Transverse colon (tissue), 4 donors: ENCODE data around the gene ANK3. TPM values are rescaled to one million over a fixed set of nuclear protein-coding genes. Genes with fewer than 3 reads are reported as not detected.

Experiments used
- DNase-seq: peaks from one replicate; pipeline ENCODE4 v3.0.0-alpha.2; 2019
- H3K27ac ChIP-seq, 4 donors: fragments of 200-600 bp; sonication (generic); 2 replicates each; pipeline ENCODE4 v1.5.1; 2016 to 2018; ENCODE audit warnings: inconsistent platforms in 4 of 4
- H3K27me3 ChIP-seq: fragments of 200-600 bp; sonication (generic); 2 replicates; pipeline ENCODE4 v1.5.1; 2017; ENCODE audit warnings: inconsistent platforms
- H3K36me3 ChIP-seq, 4 donors: fragments of 200-600 bp; sonication (generic); 2 replicates each; pipeline ENCODE4 v1.5.1; 2017 to 2019; ENCODE audit warnings: inconsistent platforms in 4 of 4
- H3K4me1 ChIP-seq, 4 donors: fragments of 200-600 bp; sonication (generic); 2 replicates each; pipeline ENCODE4 v1.5.1; 2017 to 2020; ENCODE audit warnings: inconsistent platforms in 4 of 4
- H3K4me3 ChIP-seq, 4 donors: fragments of 200-600 bp; sonication (generic); 1 replicate in 1 of 4; 2 replicates in 3 of 4; pipeline versions ENCODE4 v1.5.1 to v1.6.1; 2017 to 2019; ENCODE audit warnings: inconsistent platforms in 4 of 4
- H3K9me3 ChIP-seq, 2 donors: fragments of 200-600 bp; sonication (generic); 2 replicates each; pipeline ENCODE4 v1.5.1; 2017 to 2019; ENCODE audit warnings: inconsistent platforms in 2 of 2
- EP300 ChIP-seq: sonication (generic); formaldehyde crosslinking; IDR thresholded peaks from one replicate; pipeline ENCODE4 v1.6.1; 2017; ENCODE audit warnings: antibody characterized with exemption, low read depth
- POLR2A ChIP-seq: fragments of 450-650 bp; IDR thresholded peaks from one replicate; pipeline ENCODE4 v1.6.1; 2016; ENCODE audit warnings: antibody characterized with exemption, mild to moderate bottlenecking, moderate library complexity
- POLR2AphosphoS5 ChIP-seq, 3 donors: sonication (generic); formaldehyde crosslinking; IDR thresholded peaks; one replicate each; pipeline ENCODE4 v1.6.1; 2016; ENCODE audit warnings: antibody characterized with exemption in 3 of 3
- WGBS, 2 donors: methylation state at CpG; one replicate each; pipeline ENCODE4 v1.1.5; 2018; ENCODE audit warnings: low coverage in 1 of 2; 5-methylcytosine and 5-hydroxymethylcytosine counted together
- in situ Hi-C, 4 donors: fragments of 200-750 bp; cut with MboI; loops; one replicate each; pipeline versions ENCODE4 v1.15.0 to v1.15.1; 2017; ENCODE audit warnings: low sequenced_read_pairs in 3 of 4, low pct_ligation_motif_present in 1 of 4, low pct_unique_long_range_greater_than_20kb in 1 of 4
- intact Hi-C: fragments of 100-400 bp; cut with DNase I; formaldehyde crosslinking; loops from one replicate; pipeline ENCODE4 v1.15.1; 2023; ENCODE audit warnings: low total_unique reads
- total RNA-seq, 4 donors: library from RNA; depleted of rRNA; stranded (reverse); fragments of >200 nt; gene quantifications; one replicate each; pipeline ENCODE4 v1.1.0, GENCODE V29; 2016
- TF ChIP-seq, protein P1 (sequence below), 5 experiments: fragments of 200-600 bp in 3 of 5; fragments of 450-650 bp in 2 of 5; sonication (generic) in 3 of 5; IDR thresholded peaks; 1 replicate in 2 of 5; 2 replicates in 3 of 5; pipeline ENCODE4 v1.5.1; 2016 to 2017; ENCODE audit warnings: antibody characterized with exemption in 5 of 5, inconsistent platforms in 3 of 5, mild to moderate bottlenecking in 2 of 5, moderate library complexity in 1 of 5

Gene ANK3
- total RNA-seq, 4 donors from 2014 or later = 41.2 to 230 (median 172) TPM

DNA sequence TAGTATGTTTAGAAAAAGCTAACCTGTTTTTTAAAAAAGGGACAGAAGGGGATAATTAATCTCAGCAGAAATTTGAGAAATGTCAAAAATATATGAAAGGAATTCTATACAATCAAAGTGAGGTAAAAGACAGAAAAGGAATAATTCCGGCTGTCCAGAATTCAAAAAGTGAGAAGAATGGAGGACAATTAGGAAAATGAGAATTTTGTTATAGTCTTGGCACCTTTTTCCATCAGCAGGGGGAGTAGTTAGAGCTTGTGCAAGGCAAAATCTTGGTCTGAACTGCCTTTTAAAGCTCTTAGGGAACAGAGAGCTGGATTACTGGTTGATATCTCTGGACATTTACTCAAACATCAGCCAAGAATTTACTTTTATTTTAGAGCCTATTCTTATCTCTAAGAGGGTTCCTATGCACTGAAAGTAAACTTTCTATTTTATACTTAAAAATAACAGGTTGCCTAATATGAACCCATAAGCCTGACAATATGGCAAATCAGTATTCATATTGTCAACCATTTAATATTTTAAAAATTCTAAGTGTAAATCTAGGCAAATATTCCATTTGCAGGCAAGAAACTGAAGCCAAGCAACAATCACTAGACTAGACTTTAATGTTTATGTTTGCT, 185.6 kb downstream of the ANK3 start:
- no peak for DNase-seq
- Histone ChIP-seq H3K36me3 (no peaks in the 10 kb centered on the region), H3K9me3 (no peaks in the 10 kb centered on the region), H3K4me3 (no peak overlapping the region), H3K27me3 (no peaks in the 10 kb centered on the region), H3K4me1 (peaks cover 0 to 9% (median 2%) of the 10 kb centered on the region in 4 donors), H3K27ac (no peak overlapping the region)
- intact Hi-C loops (no loop called here), in situ Hi-C loops (loop anchor here (10.0 to 25.0 kb wide), 7 partner anchors 79 to 567 kb away; no protein-coding TSS in a partner anchor)
- WGBS, 2 donors = 57 to 69% methylated on average over 1 of the region's 1 CpG
- no peak for TF ChIP-seq POLR2AphosphoS5 (IDR thresholded peaks at IDR 0.05)
- no peak for TF ChIP-seq EP300
- TF ChIP-seq, protein P1, sequence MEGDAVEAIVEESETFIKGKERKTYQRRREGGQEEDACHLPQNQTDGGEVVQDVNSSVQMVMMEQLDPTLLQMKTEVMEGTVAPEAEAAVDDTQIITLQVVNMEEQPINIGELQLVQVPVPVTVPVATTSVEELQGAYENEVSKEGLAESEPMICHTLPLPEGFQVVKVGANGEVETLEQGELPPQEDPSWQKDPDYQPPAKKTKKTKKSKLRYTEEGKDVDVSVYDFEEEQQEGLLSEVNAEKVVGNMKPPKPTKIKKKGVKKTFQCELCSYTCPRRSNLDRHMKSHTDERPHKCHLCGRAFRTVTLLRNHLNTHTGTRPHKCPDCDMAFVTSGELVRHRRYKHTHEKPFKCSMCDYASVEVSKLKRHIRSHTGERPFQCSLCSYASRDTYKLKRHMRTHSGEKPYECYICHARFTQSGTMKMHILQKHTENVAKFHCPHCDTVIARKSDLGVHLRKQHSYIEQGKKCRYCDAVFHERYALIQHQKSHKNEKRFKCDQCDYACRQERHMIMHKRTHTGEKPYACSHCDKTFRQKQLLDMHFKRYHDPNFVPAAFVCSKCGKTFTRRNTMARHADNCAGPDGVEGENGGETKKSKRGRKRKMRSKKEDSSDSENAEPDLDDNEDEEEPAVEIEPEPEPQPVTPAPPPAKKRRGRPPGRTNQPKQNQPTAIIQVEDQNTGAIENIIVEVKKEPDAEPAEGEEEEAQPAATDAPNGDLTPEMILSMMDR (IDR thresholded peaks at IDR 0.05) = peak; percentile 43 to 52 (median 51)
- no peak for TF ChIP-seq POLR2A

DNA sequence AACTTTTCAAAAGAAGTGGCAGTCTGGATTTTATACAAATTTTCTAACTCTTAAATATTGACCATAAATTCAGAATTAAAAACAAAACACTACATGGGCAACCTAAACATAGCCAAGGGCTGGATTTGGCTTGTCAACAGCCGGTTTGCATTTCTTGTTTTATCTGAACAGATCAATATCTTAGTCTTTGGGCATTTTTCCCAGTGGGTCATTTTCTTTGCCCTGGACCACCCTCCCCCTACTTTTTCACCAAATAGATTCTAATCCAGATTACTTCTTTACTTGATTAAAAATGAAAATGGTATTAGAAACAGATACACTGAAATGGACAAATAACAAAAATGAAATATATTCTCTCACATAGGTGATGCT, 189.0 kb downstream of the ANK3 start:
- no peak for DNase-seq
- TF ChIP-seq POLR2AphosphoS5 (IDR thresholded peaks at IDR 0.05) (no peak), POLR2A (no peak), EP300 (no peak)
- TF ChIP-seq, protein P1 (IDR thresholded peaks at IDR 0.05) = no peak
- in situ Hi-C loops = loop anchor here (10.0 to 25.0 kb wide), 7 partner anchors 76 to 563 kb away; no protein-coding TSS in a partner anchor
- H3K27ac ChIP-seq = no peak overlapping the region
- H3K4me3 ChIP-seq = no peak overlapping the region
- WGBS, 2 donors = 78 to 100% methylated on average over 1 of the region's 1 CpG
- H3K27me3 ChIP-seq = no peaks in the 10 kb centered on the region
- intact Hi-C loops = no loop called here
- no peaks in the 10 kb centered on the region for H3K4me1 ChIP-seq
- no peaks in the 10 kb centered on the region for H3K9me3 ChIP-seq
- no peaks in the 10 kb centered on the region for H3K36me3 ChIP-seq

DNA sequence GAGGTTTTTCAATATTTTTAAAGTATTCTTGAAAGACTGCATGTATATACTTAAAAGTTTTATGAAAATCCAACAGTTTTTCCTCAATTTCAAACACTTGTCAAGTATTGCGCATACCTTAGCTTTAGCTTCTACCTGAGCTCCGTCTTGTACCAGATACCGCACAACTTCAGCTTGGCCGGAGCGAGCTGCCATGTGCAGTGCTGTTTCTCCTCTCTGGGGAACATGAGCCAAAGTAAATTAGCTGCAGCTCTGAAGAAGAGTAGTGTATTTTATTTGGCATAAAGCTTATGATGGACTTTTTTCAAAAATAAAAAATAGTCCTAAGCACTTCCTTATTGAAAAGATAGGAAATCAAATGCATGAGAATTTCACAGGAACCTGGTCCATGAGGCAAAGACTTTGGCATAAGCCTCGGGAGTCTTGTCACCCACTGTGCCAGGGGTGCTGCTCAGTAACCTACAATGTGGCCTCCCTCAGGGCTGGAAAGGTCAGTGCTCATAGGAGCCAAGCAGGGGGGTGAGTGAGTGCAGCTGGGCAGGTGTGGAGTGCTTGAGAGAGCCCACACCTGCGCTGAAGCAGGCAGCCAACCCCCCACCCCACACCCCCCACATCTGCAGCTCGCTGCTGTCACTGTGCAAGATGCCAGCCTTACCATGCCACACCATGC, 189.5 kb downstream of the ANK3 start:
- Histone ChIP-seq H3K4me1 (no peaks in the 10 kb centered on the region), H3K4me3 (no peak overlapping the region), H3K9me3 (no peaks in the 10 kb centered on the region), H3K27me3 (no peaks in the 10 kb centered on the region), H3K36me3 (no peaks in the 10 kb centered on the region), H3K27ac (no peak overlapping the region)
- in situ Hi-C loops (loop anchor here (10.0 to 25.0 kb wide), 7 partner anchors 75 to 563 kb away; no protein-coding TSS in a partner anchor), intact Hi-C loops (no loop called here)
- 93 to 94% methylated on average over 5 to 8 of the region's 8 CpGs for WGBS, 2 donors
- TF ChIP-seq POLR2AphosphoS5 (IDR thresholded peaks at IDR 0.05) (no peak), POLR2A (no peak), EP300 (no peak)
- TF ChIP-seq, protein P1 (IDR thresholded peaks at IDR 0.05) = no peak
- no peak for DNase-seq

DNA sequence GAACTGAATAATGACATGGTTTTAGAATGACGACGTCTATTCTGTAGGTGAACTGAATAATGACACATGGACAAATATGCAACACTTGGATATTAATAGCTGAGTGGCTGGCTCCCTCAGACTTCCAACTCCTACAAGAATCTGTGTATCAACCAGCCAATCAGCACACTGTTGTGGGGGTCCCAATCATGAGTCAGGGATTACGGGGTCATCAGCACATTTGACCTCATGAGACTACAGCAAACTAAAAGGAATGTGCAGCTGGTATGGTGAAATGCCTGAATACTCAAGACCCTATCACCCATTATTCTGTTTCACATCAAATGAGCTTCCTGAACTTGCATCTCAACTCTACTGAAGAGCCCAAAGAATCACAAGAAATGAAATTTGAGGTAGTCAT, 192.5 kb downstream of the ANK3 start:
- no peaks in the 10 kb centered on the region for H3K36me3 ChIP-seq
- H3K27me3 ChIP-seq = no peaks in the 10 kb centered on the region
- no peaks in the 10 kb centered on the region for H3K9me3 ChIP-seq
- TF ChIP-seq EP300 (no peak), POLR2AphosphoS5 (IDR thresholded peaks at IDR 0.05) (no peak)
- TF ChIP-seq, protein P1 (IDR thresholded peaks at IDR 0.05) = no peak
- DNase-seq = no peak
- no peak overlapping the region for H3K27ac ChIP-seq
- no peak overlapping the region for H3K4me3 ChIP-seq
- 63 to 95% methylated on average over 3 of the region's 3 CpGs for WGBS, 2 donors
- intact Hi-C loops (no loop called here), in situ Hi-C loops (no loop called here)
- no peaks in the 10 kb centered on the region for H3K4me1 ChIP-seq
